ENCODE measurements around the gene CNNM2.
"Not testable (repeated sequence)": the region's sequence is repeated elsewhere in the genome, so short reads cannot be mapped to it uniquely, and the experiment has no call there.

Gene CNNM2

GRCh38 chr10:102970562-102971340, 52.7 kb downstream of the CNNM2 start:
- no peak for DNase-seq

DNA sequence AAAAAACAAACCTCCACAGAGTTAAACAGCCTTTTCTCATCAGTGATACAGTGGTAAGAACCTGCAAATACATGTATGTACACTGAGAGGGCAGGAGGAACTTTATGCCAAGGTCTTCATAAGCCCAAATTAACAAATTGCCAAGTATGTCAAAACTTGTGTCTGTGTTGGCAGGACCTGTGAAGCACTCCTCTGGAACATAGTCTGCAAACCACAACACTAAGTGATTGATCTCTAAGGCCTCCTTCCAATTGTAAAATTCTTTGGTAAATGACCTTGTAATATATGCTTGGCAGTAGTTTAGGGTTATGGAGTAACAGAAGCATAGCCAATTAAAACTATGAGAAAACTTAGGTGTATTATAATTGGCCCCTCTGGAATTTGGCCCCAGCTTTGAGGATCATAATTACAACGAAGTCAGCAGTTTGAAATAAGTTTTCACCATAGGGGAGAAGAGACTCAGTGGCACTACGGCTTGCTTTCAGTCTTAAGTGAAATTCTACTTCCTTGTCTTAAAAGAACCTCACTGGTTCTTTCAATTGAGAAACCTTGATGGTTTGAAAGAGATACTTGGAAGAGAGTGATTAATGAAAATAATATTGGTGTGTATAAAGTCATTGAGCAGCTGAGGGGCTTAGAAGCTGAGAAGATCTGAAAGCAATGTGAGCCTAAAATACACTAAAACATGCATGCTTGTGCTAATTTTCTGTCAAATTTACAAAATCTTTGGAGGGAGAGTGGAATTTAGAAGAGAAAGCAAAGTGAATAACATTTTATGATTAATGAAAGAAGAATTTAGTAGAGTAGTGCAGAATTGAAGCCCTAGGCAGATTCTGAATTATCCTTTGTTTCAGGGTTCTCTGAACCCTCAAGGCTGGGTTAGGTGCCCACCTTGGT, 57.6 kb downstream of the CNNM2 start:
- DNase-seq, result no peak

DNA sequence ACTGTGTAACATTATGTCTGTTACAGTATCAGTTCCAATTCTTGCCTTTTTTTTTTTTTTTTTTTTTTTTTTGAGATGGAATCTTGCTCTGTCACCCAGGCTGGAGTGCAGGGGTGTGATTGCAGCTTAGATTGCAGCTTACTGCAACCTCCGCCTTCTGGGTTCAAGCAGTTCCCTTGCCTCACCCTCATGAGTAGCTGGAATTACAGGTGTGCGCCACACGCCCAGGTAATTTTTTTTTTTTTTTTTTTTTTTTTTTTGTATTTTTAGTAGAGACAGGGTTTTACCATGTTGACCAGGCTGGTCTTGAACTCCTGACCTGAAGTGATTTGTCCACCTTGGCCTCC, 58.3 kb downstream of the CNNM2 start:
- not testable (repeated sequence) for DNase-seq

DNA sequence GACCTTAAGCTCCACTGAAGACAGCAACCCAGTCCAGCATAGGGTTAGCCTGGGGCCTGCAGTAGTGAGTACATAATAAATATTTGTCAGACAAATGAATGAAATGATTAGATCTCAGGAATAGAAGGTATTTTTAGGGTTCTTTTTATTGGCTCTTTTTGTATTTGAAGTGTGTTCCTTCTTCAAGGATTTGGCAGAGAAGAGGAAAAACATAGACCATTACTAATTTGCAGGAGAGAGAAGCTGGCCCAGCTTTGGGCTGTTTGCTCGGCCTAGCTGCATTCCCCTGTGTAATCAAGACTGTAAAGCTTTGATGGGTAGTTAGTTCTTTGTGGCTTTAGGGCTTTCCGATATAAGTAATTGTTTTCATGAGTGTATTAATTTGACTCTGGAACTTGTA, 64.2 kb downstream of the CNNM2 start:
- no peak for DNase-seq

- no peak for DNase-seq
Observed at GRCh38 chr10:102984086-102984485, 66.0 kb downstream of the CNNM2 start.

DNA sequence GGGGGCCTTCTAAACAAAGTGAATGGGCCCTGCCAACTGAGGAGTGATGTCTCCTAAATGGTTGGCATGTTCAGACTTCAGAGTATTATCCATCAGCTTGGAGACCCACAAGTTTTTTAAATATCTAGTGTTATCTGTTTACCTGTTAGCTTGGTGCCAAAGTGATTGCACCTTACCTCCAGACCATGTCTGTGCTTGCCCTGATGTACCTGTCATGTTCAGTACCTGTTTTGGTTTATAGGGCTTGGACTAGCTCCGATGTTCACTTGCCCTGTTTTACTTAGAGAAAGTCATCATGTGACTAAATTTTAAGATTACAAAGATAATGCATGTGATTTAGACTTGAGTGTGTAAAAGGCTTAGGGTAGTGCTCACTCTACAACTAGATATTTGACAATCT, 67.7 kb downstream of the CNNM2 start:
- DNase-seq, result no peak

GRCh38 chr10:102988404-102989314, 70.6 kb downstream of the CNNM2 start:
- DNase-seq, result no peak

- DNase-seq, result no peak
Observed at GRCh38 chr10:102994531-102995295, 76.6 kb downstream of the CNNM2 start.

- no peak for DNase-seq
Observed at GRCh38 chr10:102996876-102997275, 78.8 kb downstream of the CNNM2 start.

- DNase-seq, result no peak
Observed at GRCh38 chr10:102997998-102998397, 79.9 kb downstream of the CNNM2 start.

DNA sequence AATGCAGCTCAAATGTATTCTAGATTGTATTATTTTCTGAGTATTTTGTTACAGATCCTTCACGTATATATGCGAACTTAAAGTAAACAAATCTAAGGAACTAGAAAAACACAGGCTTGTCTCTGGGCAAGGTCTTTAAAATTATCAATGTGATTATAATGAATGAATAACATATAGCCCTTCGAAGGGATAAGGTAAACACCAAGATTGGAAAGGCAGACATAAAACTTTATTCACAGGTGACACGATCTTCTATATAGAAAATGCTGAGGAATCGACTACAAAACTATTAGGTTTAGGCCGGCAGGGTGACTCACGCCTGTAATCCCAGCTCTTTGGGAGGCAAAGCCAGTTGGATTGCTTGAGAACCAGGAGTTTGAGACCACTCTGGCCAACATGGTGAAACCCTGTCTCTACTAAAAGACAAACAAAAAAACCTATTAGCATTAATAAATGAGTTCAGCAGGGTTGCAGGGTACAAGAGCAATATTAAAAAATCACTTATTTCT, 80.4 kb downstream of the CNNM2 start:
- DNase-seq, result no peak

DNA sequence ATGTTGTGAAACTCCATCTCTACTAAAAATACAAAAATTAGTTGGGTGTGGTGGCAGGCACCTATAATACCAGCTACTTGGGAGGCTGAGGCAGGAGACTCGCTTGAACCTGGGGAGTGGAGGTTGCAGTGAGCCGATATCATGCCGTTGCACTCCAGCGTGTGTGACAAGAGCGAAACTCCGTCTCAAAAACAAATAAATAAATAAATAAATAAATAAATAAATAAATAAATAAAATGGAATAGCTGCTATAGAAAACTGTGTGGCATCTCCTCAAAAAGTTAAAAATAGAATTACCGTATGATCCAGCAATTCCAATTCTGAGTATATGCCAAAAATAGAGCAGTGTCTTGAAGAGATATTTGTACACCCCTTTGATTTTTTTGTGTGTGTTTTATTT, 82.0 kb downstream of the CNNM2 start:
- DNase-seq, result not testable (repeated sequence)

DNA sequence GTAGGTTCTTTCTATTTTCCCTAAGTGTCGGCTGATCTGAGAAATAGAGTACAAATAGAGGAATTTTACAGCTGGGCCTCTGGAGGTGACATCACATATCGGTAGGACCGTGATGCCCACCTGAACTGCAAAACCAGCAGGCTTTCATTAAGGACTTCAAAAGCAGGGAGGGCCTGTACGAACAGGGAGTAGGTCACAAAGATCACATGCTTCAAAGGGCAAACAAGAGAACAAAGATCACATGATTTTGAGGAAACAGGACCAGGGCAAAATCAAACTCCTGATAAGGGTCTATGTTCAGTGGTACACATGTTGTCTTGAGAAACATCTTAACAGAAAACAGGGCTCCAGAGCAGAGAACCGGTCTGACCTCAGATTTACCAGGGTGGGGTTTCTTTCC, 88.9 kb downstream of the CNNM2 start:
- DNase-seq, result no peak

DNA sequence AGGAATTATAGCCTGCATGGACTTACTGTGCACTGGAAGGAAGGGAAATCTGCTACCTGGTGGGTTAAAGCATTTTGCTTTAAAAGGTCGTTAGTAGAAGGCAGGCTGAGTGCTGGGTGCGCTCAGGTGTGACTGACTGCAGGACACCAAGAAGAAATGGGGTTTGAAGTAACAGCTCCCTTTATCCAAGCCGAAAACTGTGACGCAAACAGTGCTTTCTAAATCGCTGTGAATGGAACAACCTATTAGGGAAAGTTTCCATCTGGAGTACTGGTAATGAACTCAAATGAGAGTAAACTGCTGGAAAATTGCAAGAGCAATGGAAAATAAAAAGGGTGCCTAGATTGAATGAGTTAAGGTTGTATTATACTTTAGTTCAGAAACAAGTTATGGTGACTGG, 95.3 kb downstream of the CNNM2 start:
- DNase-seq, result no peak

DNA sequence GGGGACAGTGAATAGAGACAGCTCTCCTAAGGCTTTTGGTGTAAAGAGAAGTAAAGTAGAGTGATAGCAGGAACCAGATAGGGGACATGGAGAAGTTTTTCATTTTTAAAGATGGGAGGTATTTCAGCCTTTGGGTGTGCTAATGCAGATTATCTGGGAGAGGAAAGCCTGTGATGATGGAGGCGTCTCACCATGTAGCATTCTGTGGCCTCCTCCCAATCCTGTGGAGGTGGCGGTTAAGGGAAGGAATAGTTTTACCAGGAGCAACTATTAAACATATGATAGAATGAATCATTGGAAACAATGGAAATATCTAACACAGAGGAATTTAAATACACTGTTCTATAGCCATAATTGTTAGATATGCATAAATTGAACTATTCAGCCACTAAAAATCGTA, 101.3 kb downstream of the CNNM2 start:
- DNase-seq, result no peak

DNA sequence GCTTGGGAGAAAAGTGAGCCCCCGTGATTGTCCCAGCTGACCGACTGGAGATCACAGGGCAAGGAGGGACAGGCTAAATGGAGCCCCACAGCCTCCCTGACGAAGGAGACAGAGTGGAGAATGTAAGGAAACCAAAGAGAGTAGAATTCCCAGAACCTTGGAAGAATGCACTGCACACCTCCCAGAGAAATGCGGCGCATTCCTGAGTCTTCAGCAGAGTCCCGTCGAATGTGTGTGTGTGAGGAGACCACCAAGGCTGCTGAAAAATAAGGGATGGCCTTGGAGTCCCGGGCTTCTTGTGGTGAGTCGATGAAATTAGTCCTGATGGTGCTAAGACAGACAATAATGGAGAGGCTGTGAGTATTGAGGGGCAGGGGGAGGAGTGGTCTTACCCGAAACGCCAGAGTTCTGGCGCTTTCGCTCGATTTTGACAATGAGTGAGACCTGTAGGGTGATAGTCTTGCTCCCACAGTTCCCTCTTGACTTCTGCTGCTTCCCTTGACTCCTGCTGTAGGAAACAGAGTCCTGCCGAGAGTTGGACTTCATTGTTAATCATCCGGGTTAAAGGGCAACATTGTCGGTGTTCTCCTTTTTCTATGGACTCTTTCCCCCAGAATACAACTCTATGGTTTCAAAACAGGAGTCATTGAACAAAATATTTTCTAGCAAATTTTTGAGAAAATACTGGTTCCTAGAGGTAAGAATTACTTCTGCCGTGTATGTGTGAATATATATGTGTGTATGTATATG, 103.2 kb downstream of the CNNM2 start:
- DNase-seq, result no peak

DNA sequence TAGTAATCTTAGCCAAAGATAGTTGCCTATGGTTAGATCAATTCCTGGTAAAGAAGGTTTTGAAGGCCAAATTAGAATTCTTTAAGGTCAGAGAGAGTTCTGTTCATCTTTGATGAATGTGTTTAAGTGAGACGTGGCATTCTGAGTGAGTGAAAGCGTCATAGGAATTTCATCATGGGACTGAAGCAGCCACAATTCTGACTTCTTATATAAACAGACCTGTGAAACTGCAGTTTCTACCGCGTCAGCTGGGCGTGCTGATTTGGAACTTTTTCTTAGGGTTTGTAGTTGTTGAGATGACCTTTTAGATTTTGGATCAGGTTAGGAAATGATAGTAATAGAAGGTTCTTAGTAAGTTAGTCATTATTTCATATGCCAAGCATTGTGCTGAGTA, 103.8 kb downstream of the CNNM2 start:
- peak; percentile 28 for DNase-seq

DNA sequence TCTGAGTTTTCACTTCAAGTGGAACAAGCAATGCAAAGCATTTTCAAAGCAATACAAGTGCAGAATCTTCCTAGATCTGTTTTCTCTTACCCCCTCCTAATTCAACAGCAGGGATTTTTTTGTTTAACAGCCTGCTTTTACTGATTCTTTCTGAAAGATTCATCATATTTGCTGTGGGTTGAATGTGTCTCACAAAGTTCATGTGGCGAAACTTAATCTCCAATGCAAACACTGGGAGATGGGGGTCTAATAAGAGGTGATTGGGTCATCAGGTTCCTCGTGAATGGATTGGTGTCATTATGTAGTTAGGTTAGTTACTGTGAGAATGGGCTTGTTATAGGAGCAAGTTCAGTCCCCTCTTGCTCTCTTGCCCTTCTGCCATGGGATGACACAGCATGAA, 107.6 kb downstream of the CNNM2 start:
- DNase-seq, result no peak

DNA sequence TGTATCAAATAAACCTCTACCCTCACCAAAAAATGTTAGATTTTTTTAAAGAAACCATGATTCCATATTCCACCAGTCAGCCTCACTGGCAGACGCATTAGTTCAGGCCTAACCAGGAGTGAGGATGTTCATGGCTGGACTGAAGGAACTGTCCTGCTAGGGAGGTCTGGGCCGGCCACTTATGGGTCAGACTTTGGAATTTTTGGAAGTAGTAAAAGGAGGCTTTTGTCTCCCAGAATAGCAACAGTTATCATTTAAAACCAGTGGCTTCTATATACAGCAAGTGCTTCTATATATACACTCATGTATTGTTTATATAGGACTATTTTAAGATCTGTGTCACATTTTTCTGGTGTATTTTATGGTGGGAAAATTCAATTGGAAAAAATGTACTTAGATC, 120.5 kb downstream of the CNNM2 start:
- no peak for DNase-seq

- DNase-seq, result no peak
Observed at GRCh38 chr10:103040418-103040817, 122.3 kb downstream of the CNNM2 start.

DNA sequence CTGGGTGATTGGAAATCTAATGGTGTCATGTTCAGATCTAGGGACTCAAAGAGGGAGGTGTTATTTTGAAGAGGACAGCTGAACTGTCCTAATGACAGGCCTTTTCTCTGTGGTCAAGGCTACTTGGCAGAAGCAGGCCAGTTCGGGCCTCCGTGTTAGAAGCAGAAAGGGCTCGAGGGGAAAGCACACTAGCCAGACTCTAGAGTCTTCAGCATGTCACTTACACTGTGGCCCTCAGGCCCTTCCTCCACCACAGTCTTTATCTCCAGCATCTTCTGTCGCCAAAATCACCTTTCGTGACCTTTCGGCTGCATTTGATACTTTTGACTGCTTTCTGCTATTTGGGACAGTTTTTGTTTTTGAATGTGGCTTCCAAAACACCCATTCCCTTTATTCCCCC, 123.3 kb downstream of the CNNM2 start:
- no peak for DNase-seq

All from femur (tissue), 1 donor.